Chondrocyte (in vitro differentiated cells): ENCODE results near the gene XPNPEP3. TPM values are rescaled to one million over a fixed set of nuclear protein-coding genes. Genes with fewer than 3 reads are reported as not detected.
"Not testable (repeated sequence)": the region's sequence is repeated elsewhere in the genome, so short reads cannot be mapped to it uniquely, and the experiment has no call there.

Experiments used
- DNase-seq: peaks from one replicate; pipeline ENCODE4 v3.0.0; 2021; ENCODE audit warnings: mixed read lengths, low spot score
- H3K27ac Mint-ChIP-seq: one replicate; pipeline ENCODE4 v1.8.0; 2021; ENCODE audit warnings: mild to moderate bottlenecking, moderate library complexity, mixed read lengths; ENCODE audit not compliant: unreplicated experiment
- H3K27me3 Mint-ChIP-seq: 2 replicates; pipeline ENCODE4 v1.8.0; 2021; ENCODE audit warnings: low read depth, mixed read lengths
- H3K36me3 Mint-ChIP-seq: 2 replicates; pipeline ENCODE4 v1.8.0; 2021; ENCODE audit warnings: low read depth, mixed read lengths
- H3K4me1 Mint-ChIP-seq: 2 replicates; pipeline ENCODE4 v1.8.0; 2021; ENCODE audit warnings: low read depth, mild to moderate bottlenecking, mixed read lengths
- H3K4me3 Mint-ChIP-seq: one replicate; pipeline ENCODE4 v1.8.0; 2021; ENCODE audit warnings: mild to moderate bottlenecking, moderate library complexity, mixed read lengths; ENCODE audit not compliant: unreplicated experiment
- H3K9me3 Mint-ChIP-seq: 2 replicates; pipeline ENCODE4 v1.8.0; 2021; ENCODE audit warnings: low read depth, mixed read lengths
- total RNA-seq: library from RNA; stranded (reverse); gene quantifications from 3 replicates; pipeline ENCODE4 v1.2.1, GENCODE V29; 2021
- TF ChIP-seq, protein P1 (sequence below): fragments of 200-600 bp; sonication (generic); IDR thresholded peaks from 2 replicates; pipeline ENCODE4 v1.5.0; 2021; ENCODE audit warnings: antibody characterized with exemption, mild to moderate bottlenecking, moderate library complexity

Gene XPNPEP3
- total RNA-seq, 1 donor from 2014 or later = 15.3 TPM

DNA sequence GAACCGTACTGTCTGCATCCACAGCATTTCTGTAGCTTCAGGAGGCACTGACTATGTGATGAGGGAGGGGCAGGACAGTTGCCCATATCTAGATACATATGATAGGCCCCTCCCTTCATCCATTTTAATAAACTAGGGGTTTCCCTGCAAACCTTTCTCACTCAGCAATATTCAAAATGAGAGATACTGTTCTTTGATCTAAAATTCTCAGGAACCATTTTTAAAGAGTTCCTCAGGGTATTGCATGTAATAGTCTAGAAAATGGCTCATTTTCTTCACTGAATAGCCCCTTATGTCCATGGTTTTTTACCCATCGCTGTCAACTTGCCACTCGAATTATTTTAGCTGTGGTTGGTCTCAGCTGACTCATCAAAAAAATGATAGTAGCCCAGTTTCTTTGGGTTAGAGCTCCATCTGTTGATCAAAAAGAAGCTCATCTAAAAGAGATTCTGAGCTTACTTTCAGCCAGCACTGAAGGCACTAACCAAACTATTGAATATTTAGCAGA, 42.0 kb downstream of the XPNPEP3 start:
- Mint-ChIP-seq H3K9me3 (no peaks in the 10 kb centered on the region), H3K4me3 (no peak overlapping the region), H3K36me3 (peaks cover 7% of the 10 kb centered on the region), H3K27ac (no peak overlapping the region), H3K4me1 (peaks cover 6% of the 10 kb centered on the region), H3K27me3 (no peaks in the 10 kb centered on the region)
- TF ChIP-seq, protein P1, sequence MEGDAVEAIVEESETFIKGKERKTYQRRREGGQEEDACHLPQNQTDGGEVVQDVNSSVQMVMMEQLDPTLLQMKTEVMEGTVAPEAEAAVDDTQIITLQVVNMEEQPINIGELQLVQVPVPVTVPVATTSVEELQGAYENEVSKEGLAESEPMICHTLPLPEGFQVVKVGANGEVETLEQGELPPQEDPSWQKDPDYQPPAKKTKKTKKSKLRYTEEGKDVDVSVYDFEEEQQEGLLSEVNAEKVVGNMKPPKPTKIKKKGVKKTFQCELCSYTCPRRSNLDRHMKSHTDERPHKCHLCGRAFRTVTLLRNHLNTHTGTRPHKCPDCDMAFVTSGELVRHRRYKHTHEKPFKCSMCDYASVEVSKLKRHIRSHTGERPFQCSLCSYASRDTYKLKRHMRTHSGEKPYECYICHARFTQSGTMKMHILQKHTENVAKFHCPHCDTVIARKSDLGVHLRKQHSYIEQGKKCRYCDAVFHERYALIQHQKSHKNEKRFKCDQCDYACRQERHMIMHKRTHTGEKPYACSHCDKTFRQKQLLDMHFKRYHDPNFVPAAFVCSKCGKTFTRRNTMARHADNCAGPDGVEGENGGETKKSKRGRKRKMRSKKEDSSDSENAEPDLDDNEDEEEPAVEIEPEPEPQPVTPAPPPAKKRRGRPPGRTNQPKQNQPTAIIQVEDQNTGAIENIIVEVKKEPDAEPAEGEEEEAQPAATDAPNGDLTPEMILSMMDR = peak; percentile 85
- DNase-seq = no peak

DNA sequence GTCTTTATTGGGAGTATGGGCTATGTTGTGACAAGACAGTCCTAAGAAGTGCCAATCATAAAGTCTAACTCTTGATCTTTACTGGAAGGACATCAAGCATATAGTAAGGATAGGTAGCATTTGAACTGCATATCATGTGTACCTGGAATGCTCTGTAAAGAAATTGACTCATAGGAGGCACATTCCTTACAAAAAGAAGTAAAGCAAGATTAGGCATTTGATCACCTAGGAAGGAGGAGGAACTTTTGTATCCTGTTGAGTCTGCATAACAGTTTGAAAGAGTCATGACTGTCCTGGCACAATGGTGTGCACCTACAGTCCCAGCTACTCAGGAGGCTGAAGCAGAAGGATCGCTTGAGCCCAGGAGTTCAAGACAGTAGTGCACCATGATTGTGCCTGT, 47.2 kb downstream of the XPNPEP3 start:
- H3K4me3 Mint-ChIP-seq = no peak overlapping the region
- H3K4me1 Mint-ChIP-seq = peaks cover 3% of the 10 kb centered on the region
- no peak for DNase-seq
- no peaks in the 10 kb centered on the region for H3K9me3 Mint-ChIP-seq
- TF ChIP-seq, protein P1 = no peak
- no peaks in the 10 kb centered on the region for H3K27me3 Mint-ChIP-seq
- no peak overlapping the region for H3K27ac Mint-ChIP-seq
- peaks cover 5% of the 10 kb centered on the region for H3K36me3 Mint-ChIP-seq

DNA sequence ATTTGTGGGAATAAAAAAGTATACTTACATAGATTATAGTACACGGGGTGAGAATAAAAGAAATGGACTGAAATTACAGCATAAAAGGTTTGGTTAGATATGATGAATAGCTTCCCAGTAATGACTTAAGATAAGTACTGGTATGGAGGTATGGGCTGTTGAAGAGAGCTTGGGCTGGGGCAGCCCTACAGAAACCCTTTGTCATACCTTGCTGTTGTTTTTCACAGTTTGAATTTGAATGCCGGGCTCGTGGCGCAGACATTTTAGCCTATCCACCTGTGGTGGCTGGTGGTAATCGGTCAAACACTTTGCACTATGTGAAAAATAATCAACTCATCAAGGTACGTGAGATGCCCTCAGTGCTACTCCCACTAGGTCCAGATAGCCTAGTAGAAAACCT, 51.9 kb downstream of the XPNPEP3 start:
- H3K27me3 Mint-ChIP-seq = no peaks in the 10 kb centered on the region
- TF ChIP-seq, protein P1 = no peak

DNA sequence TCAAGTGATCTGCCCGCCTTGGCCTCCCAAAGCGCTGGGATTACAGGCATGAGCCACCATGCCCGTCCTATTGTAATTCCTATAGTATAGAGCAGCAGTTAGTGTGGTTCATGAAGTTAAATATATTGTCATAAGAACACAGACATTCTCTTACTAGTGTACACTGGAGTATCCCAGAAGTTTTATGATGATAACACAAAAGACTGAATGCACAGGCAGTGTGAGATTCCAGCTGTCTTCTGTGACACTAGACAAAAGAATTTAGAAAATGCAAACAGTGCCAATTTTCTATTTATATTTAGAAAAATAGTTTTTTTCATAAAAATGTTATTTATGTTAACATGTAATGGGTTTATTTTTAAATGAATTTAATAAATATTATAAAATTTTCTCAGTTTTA, 54.8 kb downstream of the XPNPEP3 start:
- DNase-seq = no peak
- Mint-ChIP-seq H3K4me3 (no peak overlapping the region), H3K4me1 (peaks cover 8% of the 10 kb centered on the region), H3K27me3 (no peaks in the 10 kb centered on the region), H3K27ac (peak overlapping the region; percentile 17), H3K9me3 (no peaks in the 10 kb centered on the region), H3K36me3 (peaks cover 7% of the 10 kb centered on the region)
- TF ChIP-seq, protein P1 = no peak

More for the DNA sequence above, 51.9 kb downstream of the XPNPEP3 start:
- Mint-ChIP-seq H3K36me3 (peaks cover 6% of the 10 kb centered on the region), H3K9me3 (no peaks in the 10 kb centered on the region), H3K27ac (no peak overlapping the region), H3K4me3 (no peak overlapping the region), H3K4me1 (peaks cover 8% of the 10 kb centered on the region)
- no peak for DNase-seq

DNA sequence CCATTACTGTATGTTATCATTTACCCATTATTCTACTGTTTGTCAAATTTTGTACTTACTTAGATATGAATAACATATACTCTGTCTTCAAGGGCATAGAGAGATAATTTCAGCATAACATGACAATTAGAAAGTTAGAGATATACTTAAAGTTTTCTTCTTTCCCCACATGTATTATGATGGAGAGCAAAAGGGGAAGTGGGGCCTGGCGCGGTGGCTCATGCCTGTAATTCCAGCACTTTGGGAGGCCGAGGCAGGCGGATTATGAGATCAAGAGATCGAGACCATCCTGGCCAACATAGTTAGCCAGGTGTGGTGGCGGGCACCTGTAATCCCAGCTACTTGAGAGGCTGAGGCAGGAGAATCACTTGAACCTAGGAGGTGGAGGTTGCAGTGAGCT, 56.0 kb downstream of the XPNPEP3 start:
- not testable (repeated sequence) for H3K4me1 Mint-ChIP-seq, H3K27ac Mint-ChIP-seq, H3K9me3 Mint-ChIP-seq, H3K27me3 Mint-ChIP-seq, H3K4me3 Mint-ChIP-seq, DNase-seq, H3K36me3 Mint-ChIP-seq

DNA sequence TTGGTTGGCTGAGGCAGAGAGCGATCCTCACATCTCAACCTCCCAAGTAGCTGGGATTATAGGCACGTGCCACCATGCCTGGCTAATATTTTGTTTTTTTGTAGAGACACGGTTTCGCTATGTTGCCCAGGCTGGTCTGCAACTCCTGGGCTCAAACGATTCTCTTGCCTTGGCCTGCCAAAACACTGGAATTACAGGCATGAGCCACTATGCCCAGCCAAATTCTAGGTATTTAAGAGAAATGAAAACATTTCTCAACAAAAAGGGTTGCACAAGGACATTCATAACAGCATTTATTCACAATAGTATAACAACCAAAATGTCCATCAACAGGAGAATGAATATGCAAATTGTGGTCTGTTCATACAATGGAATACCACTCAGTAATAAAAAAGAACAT, 62.5 kb downstream of the XPNPEP3 start:
- peaks cover 4% of the 10 kb centered on the region for H3K4me1 Mint-ChIP-seq
- no peak overlapping the region for H3K4me3 Mint-ChIP-seq
- no peak for DNase-seq
- peaks cover 14% of the 10 kb centered on the region for H3K36me3 Mint-ChIP-seq
- H3K9me3 Mint-ChIP-seq = no peaks in the 10 kb centered on the region
- no peaks in the 10 kb centered on the region for H3K27me3 Mint-ChIP-seq
- no peak overlapping the region for H3K27ac Mint-ChIP-seq
- TF ChIP-seq, protein P1 = no peak
